GM12872 (cell line): ENCODE data around the gene ANKRD53.

Experiments used
- CTCF ChIP-seq: IDR thresholded peaks from 3 replicates; pipeline ENCODE4 v1.5.1; 2011; ENCODE audit warnings: low read depth, mild to moderate bottlenecking, low read length, moderate library complexity; ENCODE audit not compliant: insufficient read depth

The ANKRD53 gene

GRCh38 chr2:70999362-70999761 is 20.9 kb downstream of the ANKRD53 start:
- no peak for TF ChIP-seq CTCF

- peak; percentile 97 for TF ChIP-seq CTCF
Measured at GRCh38 chr2:71000780-71001591, 22.6 kb downstream of the ANKRD53 start.

- no peak for TF ChIP-seq CTCF
Measured at GRCh38 chr2:71001592-71001927, 23.1 kb downstream of the ANKRD53 start.

GRCh38 chr2:71001981-71002570 is 23.6 kb downstream of the ANKRD53 start:
- TF ChIP-seq CTCF: no peak

GRCh38 chr2:71003396-71003795 is 25.0 kb downstream of the ANKRD53 start:
- TF ChIP-seq CTCF: no peak

GRCh38 chr2:71003966-71004755 is 25.7 kb downstream of the ANKRD53 start:
- no peak for TF ChIP-seq CTCF

GRCh38 chr2:71004857-71005256 is 26.4 kb downstream of the ANKRD53 start:
- no peak for TF ChIP-seq CTCF
